ENCODE results near the gene RNF144B. TPM values are rescaled to one million over a fixed set of nuclear protein-coding genes. Genes with fewer than 3 reads are reported as not detected.

The RNF144B gene
- total and polyA plus RNA-seq, 9 of the 15 experiments (the other 6 are each of a cell fraction or from before 2014, with no cell fraction given) = 0.01 TPM; not detected in 8

- TF ChIP-seq, protein P1, sequence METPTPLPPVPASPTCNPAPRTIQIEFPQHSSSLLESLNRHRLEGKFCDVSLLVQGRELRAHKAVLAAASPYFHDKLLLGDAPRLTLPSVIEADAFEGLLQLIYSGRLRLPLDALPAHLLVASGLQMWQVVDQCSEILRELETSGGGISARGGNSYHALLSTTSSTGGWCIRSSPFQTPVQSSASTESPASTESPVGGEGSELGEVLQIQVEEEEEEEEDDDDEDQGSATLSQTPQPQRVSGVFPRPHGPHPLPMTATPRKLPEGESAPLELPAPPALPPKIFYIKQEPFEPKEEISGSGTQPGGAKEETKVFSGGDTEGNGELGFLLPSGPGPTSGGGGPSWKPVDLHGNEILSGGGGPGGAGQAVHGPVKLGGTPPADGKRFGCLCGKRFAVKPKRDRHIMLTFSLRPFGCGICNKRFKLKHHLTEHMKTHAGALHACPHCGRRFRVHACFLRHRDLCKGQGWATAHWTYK (CRISPR knock-in tag; IDR thresholded peaks at IDR 0.05) = no peak
- TF ChIP-seq DIDO1 (tag; IDR thresholded peaks at IDR 0.05; ENCODE audit: low read depth) (no peak), CHD7 (IDR thresholded peaks at IDR 0.05; ENCODE audit: low read depth, low read length) (no peak), BACH1 (tag; IDR thresholded peaks at IDR 0.05) (no peak), PBX2 (CRISPR knock-in tag; IDR thresholded peaks at IDR 0.05; ENCODE audit: low read depth) (no peak), PBX2 (tag; conservative IDR thresholded peaks at IDR 0.05; ENCODE audit: low read depth) (no peak), SMAD3 (CRISPR knock-in tag; conservative IDR thresholded peaks at IDR 0.05) (no peak), HNRNPUL1 (IDR thresholded peaks at IDR 0.05; ENCODE audit: low read length) (no peak), SRSF9 (IDR thresholded peaks at IDR 0.05; ENCODE audit: borderline replicate concordance, low read depth, low read length) (no peak), BRD9 (IDR thresholded peaks at IDR 0.05; ENCODE audit: low read depth, partially characterized antibody) (no peak)
These were observed 1.8 kb downstream of the RNF144B start (continued) for GRCh38 chr6:18388942-18389341.

All from K562 (cell line).